22Rv1 (cell line): ENCODE results near the gene CYTH1.

Source experiments
- H3K27ac ChIP-seq: fragments of 450-650 bp; 2 replicates; pipeline ENCODE4 v1.5.1; 2017
- ZFX ChIP-seq: fragments of 450-650 bp; IDR thresholded peaks from 2 replicates; pipeline ENCODE4 v1.6.1; 2017; ENCODE audit warnings: antibody characterized with exemption, borderline replicate concordance
- TF ChIP-seq, protein P1 (sequence below): fragments of 450-650 bp; IDR thresholded peaks from 2 replicates; pipeline ENCODE4 v1.5.1; 2017; ENCODE audit warnings: mild to moderate bottlenecking

The CYTH1 gene

DNA sequence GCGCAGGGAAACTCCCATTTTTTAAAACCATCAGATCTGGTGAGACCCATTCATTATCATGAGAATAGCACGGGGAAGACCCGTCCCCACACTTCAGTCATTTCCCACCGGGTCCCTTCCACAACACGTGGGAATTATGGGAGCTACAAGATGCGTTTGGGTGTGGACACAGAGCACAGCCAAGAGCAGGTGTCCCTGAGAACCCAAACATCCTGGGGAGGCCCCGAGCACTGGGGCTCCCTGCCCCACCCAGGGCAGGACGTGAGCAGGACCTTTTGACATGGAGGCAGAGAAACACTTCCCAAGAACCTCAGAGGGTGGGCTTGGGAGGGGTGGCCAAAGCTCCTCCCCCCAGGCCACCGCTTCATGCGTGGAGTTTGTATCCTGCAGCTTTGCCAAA is 115.0 kb downstream of the CYTH1 start:
- TF ChIP-seq, protein P1, sequence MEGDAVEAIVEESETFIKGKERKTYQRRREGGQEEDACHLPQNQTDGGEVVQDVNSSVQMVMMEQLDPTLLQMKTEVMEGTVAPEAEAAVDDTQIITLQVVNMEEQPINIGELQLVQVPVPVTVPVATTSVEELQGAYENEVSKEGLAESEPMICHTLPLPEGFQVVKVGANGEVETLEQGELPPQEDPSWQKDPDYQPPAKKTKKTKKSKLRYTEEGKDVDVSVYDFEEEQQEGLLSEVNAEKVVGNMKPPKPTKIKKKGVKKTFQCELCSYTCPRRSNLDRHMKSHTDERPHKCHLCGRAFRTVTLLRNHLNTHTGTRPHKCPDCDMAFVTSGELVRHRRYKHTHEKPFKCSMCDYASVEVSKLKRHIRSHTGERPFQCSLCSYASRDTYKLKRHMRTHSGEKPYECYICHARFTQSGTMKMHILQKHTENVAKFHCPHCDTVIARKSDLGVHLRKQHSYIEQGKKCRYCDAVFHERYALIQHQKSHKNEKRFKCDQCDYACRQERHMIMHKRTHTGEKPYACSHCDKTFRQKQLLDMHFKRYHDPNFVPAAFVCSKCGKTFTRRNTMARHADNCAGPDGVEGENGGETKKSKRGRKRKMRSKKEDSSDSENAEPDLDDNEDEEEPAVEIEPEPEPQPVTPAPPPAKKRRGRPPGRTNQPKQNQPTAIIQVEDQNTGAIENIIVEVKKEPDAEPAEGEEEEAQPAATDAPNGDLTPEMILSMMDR, result no peak
- no peak for TF ChIP-seq ZFX
- H3K27ac ChIP-seq, result no peak overlapping the region

DNA sequence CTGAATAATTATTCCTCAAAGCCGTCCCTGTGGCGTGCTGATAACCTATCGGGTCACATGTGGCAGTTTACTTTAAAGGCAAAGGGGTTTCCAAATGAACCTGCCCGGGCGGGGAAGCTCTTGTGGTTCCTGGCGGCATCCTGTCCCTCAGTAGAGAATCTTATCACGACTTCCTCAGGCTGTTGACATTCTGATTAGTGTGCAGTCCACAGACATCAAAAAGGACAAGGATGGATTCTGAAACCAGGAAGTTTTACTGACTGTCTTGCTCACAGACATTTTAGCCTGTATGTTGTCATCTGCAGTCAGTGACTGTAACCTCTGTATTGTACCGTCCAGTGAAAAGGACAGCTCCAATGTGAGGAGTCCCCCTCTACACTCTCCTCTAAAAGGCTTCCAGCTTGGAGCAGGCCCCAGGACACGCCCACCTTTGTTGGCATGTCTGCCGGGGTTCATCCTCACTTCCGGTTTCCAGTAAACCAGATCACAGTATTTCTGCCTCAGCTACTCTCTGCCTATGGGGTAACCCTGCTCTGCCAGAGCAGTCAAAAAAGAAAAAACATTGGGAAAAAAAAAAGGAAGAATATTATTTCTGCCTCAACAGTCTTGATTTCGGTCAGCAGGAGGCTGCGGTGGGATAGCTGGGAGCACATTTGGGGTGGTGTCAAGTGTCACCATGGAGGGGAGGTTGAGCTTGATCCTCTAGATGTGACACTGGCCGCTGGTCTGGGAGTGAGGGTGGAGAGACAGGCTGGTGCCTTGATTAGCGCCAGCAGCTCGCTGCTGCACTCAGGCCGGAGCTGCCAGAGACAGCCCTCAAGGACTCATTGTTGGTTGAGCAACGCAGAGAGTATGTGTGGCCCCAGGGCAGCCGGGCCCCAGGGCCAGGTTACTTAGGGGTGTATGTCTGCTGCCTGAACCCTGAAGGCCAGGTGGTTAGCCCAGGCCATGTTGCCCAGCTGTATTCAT is 115.8 kb downstream of the CYTH1 start:
- TF ChIP-seq, protein P1, result no peak
- no peak for TF ChIP-seq ZFX
- no peak overlapping the region for H3K27ac ChIP-seq

- H3K27ac ChIP-seq, result no peak overlapping the region
- TF ChIP-seq ZFX, result no peak
- TF ChIP-seq, protein P1, result no peak
These were observed 116.6 kb downstream of the CYTH1 start for GRCh38 chr17:78665387-78665951.

GRCh38 chr17:78664476-78665386 is 117.3 kb downstream of the CYTH1 start:
- TF ChIP-seq, protein P1, result no peak
- TF ChIP-seq ZFX, result no peak

GRCh38 chr17:78661093-78661770 is 120.8 kb downstream of the CYTH1 start:
- no peak overlapping the region for H3K27ac ChIP-seq
- TF ChIP-seq, protein P1, result no peak
- no peak for TF ChIP-seq ZFX

More at GRCh38 chr17:78664476-78665386, 117.3 kb downstream of the CYTH1 start:
- no peak overlapping the region for H3K27ac ChIP-seq

DNA sequence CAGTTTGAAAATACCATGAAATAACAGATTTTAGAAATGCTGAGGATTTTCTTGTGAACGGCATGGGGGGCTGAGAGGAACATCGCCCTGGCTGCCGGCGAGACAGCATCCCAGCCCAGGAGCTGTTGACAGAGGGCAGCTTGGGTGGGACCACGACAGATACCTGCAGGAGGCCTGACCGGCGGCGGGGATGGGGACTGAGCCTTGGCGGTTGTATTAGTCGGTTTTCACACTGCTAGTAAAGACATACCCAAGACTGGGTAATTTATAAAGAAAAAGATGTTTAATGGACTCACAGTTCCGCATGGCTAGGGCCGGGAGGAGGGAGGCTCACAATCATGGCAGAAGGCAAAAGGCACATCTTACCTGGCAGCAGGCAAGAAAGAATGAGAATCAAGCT is 122.5 kb downstream of the CYTH1 start:
- TF ChIP-seq ZFX, result no peak
- TF ChIP-seq, protein P1, result no peak
- no peak overlapping the region for H3K27ac ChIP-seq
